ENCODE measurements around the gene ALDOB.

DNA sequence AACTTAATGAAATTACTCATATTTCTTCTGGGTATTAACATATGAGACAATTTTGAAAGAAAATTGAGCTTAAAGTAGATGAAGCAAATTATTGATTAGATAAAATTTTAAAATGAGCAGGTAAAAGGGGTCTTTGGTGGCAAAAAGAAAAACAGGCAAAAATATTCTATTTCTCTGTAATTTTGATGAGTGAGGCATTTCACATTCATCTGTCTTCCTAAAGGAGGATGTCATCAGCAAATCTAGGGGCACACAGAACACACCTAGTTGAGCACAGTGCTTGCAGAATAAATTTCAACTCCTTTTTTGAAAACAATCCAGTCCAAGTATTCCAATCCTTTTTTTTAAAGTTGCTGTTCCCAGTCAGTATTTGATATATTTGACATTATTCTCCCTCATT, 20.7 kb downstream of the ALDOB start:
- TF ChIP-seq, protein P1, sequence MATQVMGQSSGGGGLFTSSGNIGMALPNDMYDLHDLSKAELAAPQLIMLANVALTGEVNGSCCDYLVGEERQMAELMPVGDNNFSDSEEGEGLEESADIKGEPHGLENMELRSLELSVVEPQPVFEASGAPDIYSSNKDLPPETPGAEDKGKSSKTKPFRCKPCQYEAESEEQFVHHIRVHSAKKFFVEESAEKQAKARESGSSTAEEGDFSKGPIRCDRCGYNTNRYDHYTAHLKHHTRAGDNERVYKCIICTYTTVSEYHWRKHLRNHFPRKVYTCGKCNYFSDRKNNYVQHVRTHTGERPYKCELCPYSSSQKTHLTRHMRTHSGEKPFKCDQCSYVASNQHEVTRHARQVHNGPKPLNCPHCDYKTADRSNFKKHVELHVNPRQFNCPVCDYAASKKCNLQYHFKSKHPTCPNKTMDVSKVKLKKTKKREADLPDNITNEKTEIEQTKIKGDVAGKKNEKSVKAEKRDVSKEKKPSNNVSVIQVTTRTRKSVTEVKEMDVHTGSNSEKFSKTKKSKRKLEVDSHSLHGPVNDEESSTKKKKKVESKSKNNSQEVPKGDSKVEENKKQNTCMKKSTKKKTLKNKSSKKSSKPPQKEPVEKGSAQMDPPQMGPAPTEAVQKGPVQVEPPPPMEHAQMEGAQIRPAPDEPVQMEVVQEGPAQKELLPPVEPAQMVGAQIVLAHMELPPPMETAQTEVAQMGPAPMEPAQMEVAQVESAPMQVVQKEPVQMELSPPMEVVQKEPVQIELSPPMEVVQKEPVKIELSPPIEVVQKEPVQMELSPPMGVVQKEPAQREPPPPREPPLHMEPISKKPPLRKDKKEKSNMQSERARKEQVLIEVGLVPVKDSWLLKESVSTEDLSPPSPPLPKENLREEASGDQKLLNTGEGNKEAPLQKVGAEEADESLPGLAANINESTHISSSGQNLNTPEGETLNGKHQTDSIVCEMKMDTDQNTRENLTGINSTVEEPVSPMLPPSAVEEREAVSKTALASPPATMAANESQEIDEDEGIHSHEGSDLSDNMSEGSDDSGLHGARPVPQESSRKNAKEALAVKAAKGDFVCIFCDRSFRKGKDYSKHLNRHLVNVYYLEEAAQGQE (IDR thresholded peaks at IDR 0.05; ENCODE audit: unreplicated experiment): no peak
- TF ChIP-seq EZH2phosphoT487 (IDR thresholded peaks at IDR 0.05; ENCODE audit: unreplicated experiment) (no peak), CTCF (conservative IDR thresholded peaks at IDR 0.05; ENCODE audit: low read depth in 2 of 2) (no peak), POLR2AphosphoS5 (IDR thresholded peaks at IDR 0.05; ENCODE audit: low read depth) (no peak), EZH2 (IDR thresholded peaks at IDR 0.05; ENCODE audit: low read depth, unreplicated experiment) (no peak), ZNF462 (CRISPR knock-in tag; IDR thresholded peaks at IDR 0.05) (no peak), CREB1 (CRISPR knock-in tag; IDR thresholded peaks at IDR 0.05; ENCODE audit: low read depth) (no peak), NANOG (IDR thresholded peaks at IDR 0.05; ENCODE audit: borderline replicate concordance) (no peak)
- TF ChIP-seq, protein P2, sequence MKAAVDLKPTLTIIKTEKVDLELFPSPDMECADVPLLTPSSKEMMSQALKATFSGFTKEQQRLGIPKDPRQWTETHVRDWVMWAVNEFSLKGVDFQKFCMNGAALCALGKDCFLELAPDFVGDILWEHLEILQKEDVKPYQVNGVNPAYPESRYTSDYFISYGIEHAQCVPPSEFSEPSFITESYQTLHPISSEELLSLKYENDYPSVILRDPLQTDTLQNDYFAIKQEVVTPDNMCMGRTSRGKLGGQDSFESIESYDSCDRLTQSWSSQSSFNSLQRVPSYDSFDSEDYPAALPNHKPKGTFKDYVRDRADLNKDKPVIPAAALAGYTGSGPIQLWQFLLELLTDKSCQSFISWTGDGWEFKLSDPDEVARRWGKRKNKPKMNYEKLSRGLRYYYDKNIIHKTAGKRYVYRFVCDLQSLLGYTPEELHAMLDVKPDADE (IDR thresholded peaks at IDR 0.05): no peak
